ENCODE results near the gene ZFR.

DNA sequence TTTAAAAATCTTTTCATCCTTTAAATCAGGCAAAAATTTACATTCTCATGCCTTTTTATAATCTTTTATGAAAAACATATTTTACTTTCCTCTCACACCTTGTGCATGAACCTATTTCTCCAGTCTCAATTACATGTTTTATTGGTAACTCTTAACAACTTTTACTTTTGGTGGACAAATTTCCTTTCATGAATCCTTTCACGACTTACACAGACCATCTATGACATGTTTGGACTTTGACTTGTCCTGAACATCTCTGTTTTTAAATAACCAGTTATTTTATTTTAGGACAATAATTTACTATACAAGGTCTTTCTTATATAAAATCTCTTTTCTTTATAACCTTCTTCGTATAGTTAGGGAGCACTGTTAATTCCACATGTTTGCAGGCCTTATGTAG is 105.3 kb downstream of the ZFR start:
- TF ChIP-seq, protein P1, sequence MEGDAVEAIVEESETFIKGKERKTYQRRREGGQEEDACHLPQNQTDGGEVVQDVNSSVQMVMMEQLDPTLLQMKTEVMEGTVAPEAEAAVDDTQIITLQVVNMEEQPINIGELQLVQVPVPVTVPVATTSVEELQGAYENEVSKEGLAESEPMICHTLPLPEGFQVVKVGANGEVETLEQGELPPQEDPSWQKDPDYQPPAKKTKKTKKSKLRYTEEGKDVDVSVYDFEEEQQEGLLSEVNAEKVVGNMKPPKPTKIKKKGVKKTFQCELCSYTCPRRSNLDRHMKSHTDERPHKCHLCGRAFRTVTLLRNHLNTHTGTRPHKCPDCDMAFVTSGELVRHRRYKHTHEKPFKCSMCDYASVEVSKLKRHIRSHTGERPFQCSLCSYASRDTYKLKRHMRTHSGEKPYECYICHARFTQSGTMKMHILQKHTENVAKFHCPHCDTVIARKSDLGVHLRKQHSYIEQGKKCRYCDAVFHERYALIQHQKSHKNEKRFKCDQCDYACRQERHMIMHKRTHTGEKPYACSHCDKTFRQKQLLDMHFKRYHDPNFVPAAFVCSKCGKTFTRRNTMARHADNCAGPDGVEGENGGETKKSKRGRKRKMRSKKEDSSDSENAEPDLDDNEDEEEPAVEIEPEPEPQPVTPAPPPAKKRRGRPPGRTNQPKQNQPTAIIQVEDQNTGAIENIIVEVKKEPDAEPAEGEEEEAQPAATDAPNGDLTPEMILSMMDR (IDR thresholded peaks at IDR 0.05), result no peak
- no peak for TF ChIP-seq EZH2phosphoT487 (IDR thresholded peaks at IDR 0.05)

Measured in neural progenitor cell (in vitro differentiated cells).